Measurements from ENCODE around the gene CAB39L.

DNA sequence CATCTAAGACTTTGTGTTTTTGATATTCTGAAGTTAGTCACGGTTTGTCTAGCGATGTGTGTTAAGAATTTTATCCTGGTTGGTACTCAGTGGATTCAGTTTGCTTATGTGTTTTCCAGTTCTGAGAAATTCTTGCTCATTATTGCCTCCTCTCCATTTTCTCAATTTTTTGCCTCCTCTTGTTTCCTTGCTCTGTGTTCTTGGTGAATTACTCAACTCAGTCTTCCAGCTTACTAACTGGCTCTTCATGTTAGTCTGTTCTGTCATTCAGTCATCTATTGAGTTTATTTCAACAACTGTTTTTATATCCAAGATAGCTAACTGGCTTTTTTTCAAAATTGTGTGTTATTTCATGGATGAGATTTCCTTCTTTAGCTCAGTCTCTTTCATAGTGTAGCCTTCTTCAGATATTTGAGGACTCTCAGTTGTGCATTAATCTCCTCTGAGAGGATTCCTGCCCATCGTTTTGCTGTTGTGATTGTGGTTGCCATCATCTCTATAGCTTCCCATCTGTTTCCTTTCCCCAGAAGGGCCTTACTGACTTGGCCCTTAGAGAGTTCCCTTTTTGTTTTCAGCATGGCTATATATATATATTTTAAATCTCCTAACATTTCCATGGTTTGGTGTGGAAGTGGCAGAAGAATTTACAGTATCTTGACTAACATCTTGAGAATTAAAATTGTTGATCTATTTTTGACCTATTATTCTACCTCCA, 6.4 kb upstream of the CAB39L start:
- TF ChIP-seq, protein P1, sequence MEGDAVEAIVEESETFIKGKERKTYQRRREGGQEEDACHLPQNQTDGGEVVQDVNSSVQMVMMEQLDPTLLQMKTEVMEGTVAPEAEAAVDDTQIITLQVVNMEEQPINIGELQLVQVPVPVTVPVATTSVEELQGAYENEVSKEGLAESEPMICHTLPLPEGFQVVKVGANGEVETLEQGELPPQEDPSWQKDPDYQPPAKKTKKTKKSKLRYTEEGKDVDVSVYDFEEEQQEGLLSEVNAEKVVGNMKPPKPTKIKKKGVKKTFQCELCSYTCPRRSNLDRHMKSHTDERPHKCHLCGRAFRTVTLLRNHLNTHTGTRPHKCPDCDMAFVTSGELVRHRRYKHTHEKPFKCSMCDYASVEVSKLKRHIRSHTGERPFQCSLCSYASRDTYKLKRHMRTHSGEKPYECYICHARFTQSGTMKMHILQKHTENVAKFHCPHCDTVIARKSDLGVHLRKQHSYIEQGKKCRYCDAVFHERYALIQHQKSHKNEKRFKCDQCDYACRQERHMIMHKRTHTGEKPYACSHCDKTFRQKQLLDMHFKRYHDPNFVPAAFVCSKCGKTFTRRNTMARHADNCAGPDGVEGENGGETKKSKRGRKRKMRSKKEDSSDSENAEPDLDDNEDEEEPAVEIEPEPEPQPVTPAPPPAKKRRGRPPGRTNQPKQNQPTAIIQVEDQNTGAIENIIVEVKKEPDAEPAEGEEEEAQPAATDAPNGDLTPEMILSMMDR (IDR thresholded peaks at IDR 0.05; ENCODE audit: extremely low read depth in 1 of 2, insufficient read depth in 1 of 2, low read depth in 1 of 2, low read length in 2 of 2) = no peak
- TF ChIP-seq, protein P2, sequence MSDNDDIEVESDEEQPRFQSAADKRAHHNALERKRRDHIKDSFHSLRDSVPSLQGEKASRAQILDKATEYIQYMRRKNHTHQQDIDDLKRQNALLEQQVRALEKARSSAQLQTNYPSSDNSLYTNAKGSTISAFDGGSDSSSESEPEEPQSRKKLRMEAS (IDR thresholded peaks at IDR 0.05; ENCODE audit: insufficient read depth, insufficient read length) = no peak
- TF ChIP-seq EZH2 (IDR thresholded peaks at IDR 0.05; ENCODE audit: borderline replicate concordance, low read depth, low read length, severe bottlenecking) (no peak), POLR2AphosphoS5 (IDR thresholded peaks at IDR 0.05; ENCODE audit: insufficient read depth, low read depth, low read length) (no peak), POLR2A (IDR thresholded peaks at IDR 0.05; ENCODE audit: low read depth, low read length) (no peak), JUN (IDR thresholded peaks at IDR 0.05; ENCODE audit: borderline replicate concordance, insufficient read depth, insufficient read length, low read depth) (no peak), GATA2 (IDR thresholded peaks at IDR 0.05; ENCODE audit: insufficient read depth, insufficient read length, low read depth, low read length) (no peak), FOS (IDR thresholded peaks at IDR 0.05; ENCODE audit: borderline replicate concordance, insufficient read depth, low read length) (no peak)

All from endothelial cell of umbilical vein (primary cell).